Duodenal mucosa (tissue), 2 donors: ENCODE data around the gene TPSG1.
"Not testable (repeated sequence)": the region's sequence is repeated elsewhere in the genome, so short reads cannot be mapped to it uniquely, and the experiment has no call there.

ENCODE experiments used
- H3K27ac ChIP-seq: one replicate; pipeline ENCODE4 v1.7.0; 2013; ENCODE audit warnings: low read depth, low read length
- H3K27me3 ChIP-seq, 2 donors: one replicate each; pipeline ENCODE4 v1.7.0; 2013; ENCODE audit warnings: low read length in 2 of 2, control low read depth in 1 of 2; ENCODE audit not compliant: insufficient read depth in 2 of 2, control insufficient read depth in 1 of 2
- H3K36me3 ChIP-seq, 2 donors: one replicate each; pipeline ENCODE4 v1.7.0; 2013; ENCODE audit warnings: low read length in 2 of 2, control low read depth in 1 of 2; ENCODE audit not compliant: insufficient read depth in 2 of 2, control insufficient read depth in 1 of 2
- H3K4me1 ChIP-seq, 2 donors: one replicate each; pipeline ENCODE4 v1.7.0; 2013; ENCODE audit warnings: low read length in 2 of 2, control low read depth in 1 of 2; ENCODE audit not compliant: insufficient read depth in 2 of 2, control insufficient read depth in 1 of 2
- H3K4me3 ChIP-seq, 2 donors: one replicate each; pipeline ENCODE4 v1.7.0; 2013; ENCODE audit warnings: low read length in 2 of 2, low read depth in 1 of 2
- H3K9ac ChIP-seq, 2 donors: one replicate each; pipeline ENCODE4 v1.7.0; 2013; ENCODE audit warnings: low read length in 2 of 2, low read depth in 1 of 2
- H3K9me3 ChIP-seq, 2 donors: one replicate each; pipeline ENCODE4 v1.7.0; 2013; ENCODE audit warnings: low read length in 2 of 2, control low read depth in 1 of 2; ENCODE audit not compliant: control insufficient read depth in 1 of 2

The TPSG1 gene

GRCh38 chr16:1206326-1206725 is 18.7 kb downstream of the TPSG1 start:
- Histone ChIP-seq H3K4me3 (no peak overlapping the region), H3K9ac (no peak overlapping the region), H3K27me3 (no peaks in the 10 kb centered on the region), H3K9me3 (no peaks in the 10 kb centered on the region), H3K27ac (no peak overlapping the region), H3K36me3 (no peaks in the 10 kb centered on the region), H3K4me1 (no peaks in the 10 kb centered on the region)

DNA sequence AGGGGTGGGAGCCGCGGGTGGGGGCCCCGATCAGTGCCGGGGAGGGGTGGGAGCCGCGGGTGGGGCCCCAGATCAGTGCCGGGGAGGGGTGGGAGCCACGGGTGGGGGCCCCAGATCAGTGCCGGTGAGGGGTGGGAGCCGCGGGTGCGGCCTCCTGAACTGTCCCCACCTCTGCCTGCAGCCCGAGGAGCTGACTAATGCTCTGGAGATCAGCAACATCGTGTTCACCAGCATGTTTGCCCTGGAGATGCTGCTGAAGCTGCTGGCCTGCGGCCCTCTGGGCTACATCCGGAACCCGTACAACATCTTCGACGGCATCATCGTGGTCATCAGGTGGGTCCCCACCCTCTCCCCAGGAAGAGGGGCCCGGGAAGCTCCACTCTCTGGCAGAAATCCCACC is 20.1 kb downstream of the TPSG1 start:
- H3K27ac ChIP-seq = no peak overlapping the region
- H3K9me3 ChIP-seq = no peaks in the 10 kb centered on the region
- no peak overlapping the region for H3K4me3 ChIP-seq
- no peak overlapping the region for H3K9ac ChIP-seq
- no peaks in the 10 kb centered on the region for H3K36me3 ChIP-seq
- no peaks in the 10 kb centered on the region for H3K27me3 ChIP-seq
- no peaks in the 10 kb centered on the region for H3K4me1 ChIP-seq

DNA sequence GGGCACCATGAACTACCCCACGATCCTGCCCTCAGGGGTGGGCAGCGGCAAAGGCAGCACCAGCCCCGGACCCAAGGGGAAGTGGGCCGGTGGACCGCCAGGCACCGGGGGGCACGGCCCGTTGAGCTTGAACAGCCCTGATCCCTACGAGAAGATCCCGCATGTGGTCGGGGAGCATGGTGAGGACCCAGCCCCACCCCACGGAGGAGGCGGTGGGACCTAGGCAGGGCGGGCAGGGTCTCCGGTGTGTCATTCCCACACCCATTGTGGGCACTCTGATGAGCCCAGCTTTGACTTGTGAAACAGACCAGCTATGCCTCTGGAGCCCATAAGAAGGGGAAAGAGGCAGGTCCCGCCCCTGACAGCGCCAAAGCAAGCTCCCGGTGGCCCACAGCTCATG is 22.8 kb downstream of the TPSG1 start:
- Histone ChIP-seq H3K9me3 (no peaks in the 10 kb centered on the region), H3K4me1 (no peaks in the 10 kb centered on the region), H3K27me3 (no peaks in the 10 kb centered on the region), H3K4me3 (no peak overlapping the region), H3K36me3 (no peaks in the 10 kb centered on the region), H3K9ac (no peak overlapping the region), H3K27ac (no peak overlapping the region)

DNA sequence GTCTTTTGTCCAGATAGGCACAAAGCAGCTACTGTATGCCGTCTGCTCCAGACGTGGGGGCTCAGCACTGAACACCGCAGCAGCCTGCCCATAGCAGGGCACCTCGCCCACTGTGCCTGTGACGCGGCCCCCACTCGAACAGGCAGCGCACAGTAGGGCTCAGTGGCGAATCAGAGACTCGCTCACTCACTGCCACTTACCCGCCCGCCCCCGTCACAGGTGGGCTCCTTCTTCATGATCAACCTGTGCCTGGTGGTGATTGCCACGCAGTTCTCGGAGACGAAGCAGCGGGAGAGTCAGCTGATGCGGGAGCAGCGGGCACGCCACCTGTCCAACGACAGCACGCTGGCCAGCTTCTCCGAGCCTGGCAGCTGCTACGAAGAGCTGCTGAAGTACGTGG is 23.6 kb downstream of the TPSG1 start:
- Histone ChIP-seq H3K27me3 (no peaks in the 10 kb centered on the region), H3K36me3 (no peaks in the 10 kb centered on the region), H3K4me3 (no peak overlapping the region), H3K27ac (no peak overlapping the region), H3K9ac (no peak overlapping the region), H3K4me1 (no peaks in the 10 kb centered on the region), H3K9me3 (no peaks in the 10 kb centered on the region)

DNA sequence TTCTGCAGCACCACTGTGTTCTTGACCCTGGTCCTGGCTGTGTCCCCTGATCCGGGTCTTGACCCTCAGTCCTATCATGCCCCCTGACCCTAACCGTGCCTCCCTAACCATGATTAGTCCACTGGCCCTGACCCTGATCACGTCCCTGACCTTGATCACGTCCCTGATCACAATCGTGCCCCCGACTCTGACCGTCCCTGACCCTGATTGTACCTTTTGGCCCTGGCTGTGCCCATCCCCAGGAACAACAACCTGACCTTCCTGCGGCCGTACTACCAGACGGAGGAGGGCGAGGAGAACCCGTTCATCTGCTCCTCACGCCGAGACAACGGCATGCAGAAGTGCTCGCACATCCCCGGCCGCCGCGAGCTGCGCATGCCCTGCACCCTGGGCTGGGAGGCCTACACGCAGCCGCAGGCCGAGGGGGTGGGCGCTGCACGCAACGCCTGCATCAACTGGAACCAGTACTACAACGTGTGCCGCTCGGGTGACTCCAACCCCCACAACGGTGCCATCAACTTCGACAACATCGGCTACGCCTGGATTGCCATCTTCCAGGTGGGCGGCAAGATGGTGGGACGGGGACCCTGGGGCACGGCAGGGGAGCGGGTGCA is 24.9 kb downstream of the TPSG1 start:
- Histone ChIP-seq H3K9ac (no peak overlapping the region), H3K9me3 (no peaks in the 10 kb centered on the region), H3K4me1 (no peaks in the 10 kb centered on the region), H3K36me3 (no peaks in the 10 kb centered on the region), H3K4me3 (no peak overlapping the region), H3K27ac (no peak overlapping the region), H3K27me3 (no peaks in the 10 kb centered on the region)

DNA sequence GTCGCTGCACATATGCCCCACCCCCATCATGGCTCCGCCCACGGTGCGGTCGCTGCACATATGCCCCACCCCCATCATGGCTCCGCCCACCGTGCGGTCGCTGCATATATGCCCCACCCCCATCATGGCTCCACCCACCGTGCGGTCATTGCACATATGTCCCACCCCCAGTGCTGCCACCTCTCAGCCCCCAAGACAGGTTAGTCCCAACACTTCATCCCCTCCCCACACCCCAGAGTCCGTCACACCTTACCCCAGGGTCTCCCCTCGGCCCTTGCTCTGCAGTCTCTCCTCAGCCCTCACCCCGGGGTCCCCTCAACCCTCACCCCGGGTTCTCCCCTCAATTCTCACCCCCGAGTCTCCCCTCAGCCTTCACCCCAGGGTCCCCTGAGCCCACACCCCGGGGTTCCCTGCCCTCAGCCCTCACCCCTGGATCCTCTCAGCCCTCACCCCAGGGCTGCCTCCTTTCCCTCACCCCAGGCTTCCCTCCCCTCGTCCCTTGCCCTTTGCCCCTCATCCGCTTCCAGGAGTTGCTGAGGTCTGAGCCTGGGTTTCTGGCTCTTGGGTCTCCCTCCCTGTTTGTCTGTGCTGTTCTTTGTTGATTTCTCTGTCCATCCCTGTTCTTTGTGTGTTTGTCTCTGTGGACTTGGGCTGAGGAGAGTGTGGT is 25.6 kb downstream of the TPSG1 start:
- H3K36me3 ChIP-seq = no peaks in the 10 kb centered on the region
- no peak overlapping the region for H3K27ac ChIP-seq

GRCh38 chr16:1198671-1199346 is 26.3 kb downstream of the TPSG1 start:
- not testable (repeated sequence) for H3K9ac ChIP-seq, H3K4me1 ChIP-seq, H3K4me3 ChIP-seq, H3K27ac ChIP-seq, H3K9me3 ChIP-seq, H3K27me3 ChIP-seq, H3K36me3 ChIP-seq

More for the DNA sequence above, 25.6 kb downstream of the TPSG1 start:
- no peak overlapping the region for H3K9ac ChIP-seq
- no peaks in the 10 kb centered on the region for H3K9me3 ChIP-seq
- H3K4me3 ChIP-seq = no peak overlapping the region
- H3K27me3 ChIP-seq = no peaks in the 10 kb centered on the region
- no peaks in the 10 kb centered on the region for H3K4me1 ChIP-seq

DNA sequence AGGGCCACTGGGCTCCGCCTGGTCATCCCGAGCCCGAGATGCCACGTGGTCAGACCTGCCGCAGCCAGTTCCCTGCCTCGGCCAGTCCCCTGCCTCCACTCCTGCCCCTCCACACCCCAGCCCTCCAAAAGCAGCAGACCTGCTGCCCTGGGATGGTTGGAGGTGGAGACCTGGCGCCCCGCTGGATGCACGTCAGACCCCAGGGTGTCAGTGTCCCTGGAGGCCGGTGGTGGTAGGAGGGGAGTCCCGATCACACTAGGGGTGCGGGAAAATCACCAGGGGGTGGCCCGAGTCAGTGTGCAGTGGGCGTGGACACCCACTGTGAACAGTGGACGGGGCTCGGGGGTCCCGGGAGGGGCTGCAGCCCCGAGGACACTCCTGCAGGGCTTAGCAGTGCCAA is 26.9 kb downstream of the TPSG1 start:
- no peaks in the 10 kb centered on the region for H3K9me3 ChIP-seq
- no peak overlapping the region for H3K9ac ChIP-seq
- no peaks in the 10 kb centered on the region for H3K36me3 ChIP-seq
- no peak overlapping the region for H3K27ac ChIP-seq
- H3K4me3 ChIP-seq = no peak overlapping the region
- H3K4me1 ChIP-seq = peaks cover 0 to 10% of the 10 kb centered on the region in 2 donors
- no peaks in the 10 kb centered on the region for H3K27me3 ChIP-seq

- Histone ChIP-seq H3K36me3 (no peaks in the 10 kb centered on the region), H3K4me3 (no peak overlapping the region), H3K27me3 (no peaks in the 10 kb centered on the region), H3K4me1 (peaks cover 0 to 14% of the 10 kb centered on the region in 2 donors), H3K9ac (no peak overlapping the region), H3K9me3 (no peaks in the 10 kb centered on the region), H3K27ac (no peak overlapping the region)
Measured at GRCh38 chr16:1197237-1197866, 27.7 kb downstream of the TPSG1 start.

DNA sequence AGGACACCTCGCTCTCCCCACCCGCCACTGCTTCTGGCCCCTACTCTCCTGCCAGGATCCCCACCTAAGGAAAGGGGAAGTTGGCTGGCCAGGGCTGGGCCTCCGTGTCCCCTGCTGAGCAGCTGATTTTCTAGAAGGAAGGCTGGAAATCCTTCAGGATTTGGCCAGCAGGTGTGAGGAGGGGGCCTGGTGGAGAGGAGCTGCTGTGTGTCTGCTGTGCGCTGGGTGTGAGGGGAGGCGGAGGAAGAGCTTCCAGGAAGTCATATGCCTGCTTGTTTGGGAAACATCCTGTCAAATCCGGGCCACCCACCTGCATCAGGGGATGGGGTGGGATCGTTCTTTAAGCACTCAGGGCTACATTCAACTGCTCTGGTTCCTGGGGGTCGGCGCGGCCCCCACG is 28.6 kb downstream of the TPSG1 start:
- Histone ChIP-seq H3K27me3 (no peaks in the 10 kb centered on the region), H3K9ac (no peak overlapping the region), H3K9me3 (no peaks in the 10 kb centered on the region), H3K27ac (no peak overlapping the region), H3K4me1 (peaks cover 0 to 14% of the 10 kb centered on the region in 2 donors), H3K36me3 (no peaks in the 10 kb centered on the region), H3K4me3 (no peak overlapping the region)
